Mucosa of stomach (tissue), 1 donor: Measurements from ENCODE around the gene PNLIPRP1.

ENCODE experiments used
- H3K27me3 ChIP-seq: one replicate; pipeline ENCODE4 v1.7.0; 2013; ENCODE audit warnings: mild to moderate bottlenecking, low read length; ENCODE audit not compliant: control insufficient read depth, insufficient read depth
- H3K36me3 ChIP-seq: one replicate; pipeline ENCODE4 v1.7.0; 2013; ENCODE audit warnings: low read length; ENCODE audit not compliant: control insufficient read depth, insufficient read depth
- H3K4me1 ChIP-seq: one replicate; pipeline ENCODE4 v1.7.0; 2013; ENCODE audit warnings: mild to moderate bottlenecking, low read length; ENCODE audit not compliant: control insufficient read depth, insufficient read depth
- H3K4me3 ChIP-seq: one replicate; pipeline ENCODE4 v1.7.0; 2013; ENCODE audit warnings: low read length
- H3K9ac ChIP-seq: one replicate; pipeline ENCODE4 v1.7.0; 2013; ENCODE audit warnings: mild to moderate bottlenecking, low read length, moderate library complexity
- H3K9me3 ChIP-seq: one replicate; pipeline ENCODE4 v1.7.0; 2013; ENCODE audit warnings: mild to moderate bottlenecking, low read length, moderate library complexity; ENCODE audit not compliant: control insufficient read depth
- donor health status: Pancreatic carcinoma.

Gene PNLIPRP1

GRCh38 chr10:116621934-116622655 lies 31.3 kb downstream of the PNLIPRP1 start:
- Histone ChIP-seq H3K27me3 (peaks cover 14% of the 10 kb centered on the region), H3K4me1 (peaks cover 27% of the 10 kb centered on the region), H3K4me3 (no peak overlapping the region), H3K9me3 (no peaks in the 10 kb centered on the region), H3K36me3 (no peaks in the 10 kb centered on the region), H3K9ac (no peak overlapping the region)

DNA sequence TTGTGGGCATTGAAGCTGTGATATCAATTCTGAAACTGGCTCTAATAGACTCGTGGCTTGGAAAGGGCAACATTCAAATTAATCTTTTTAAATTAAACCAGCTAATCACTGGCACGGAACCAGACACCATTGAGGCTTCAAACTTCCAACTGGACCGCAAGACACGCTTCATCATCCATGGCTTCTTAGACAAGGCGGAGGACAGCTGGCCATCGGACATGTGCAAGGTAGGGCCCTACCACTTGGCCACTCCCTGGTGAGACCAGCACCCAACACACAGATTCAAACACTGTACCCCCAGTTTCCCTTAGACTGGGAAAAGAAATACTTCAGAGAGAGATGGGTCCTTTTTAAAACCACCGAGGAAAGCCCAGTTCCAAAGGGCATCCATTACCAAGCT lies 35.1 kb downstream of the PNLIPRP1 start:
- Histone ChIP-seq H3K27me3 (peaks cover 14% of the 10 kb centered on the region), H3K4me3 (no peak overlapping the region), H3K9me3 (no peaks in the 10 kb centered on the region), H3K4me1 (peaks cover 22% of the 10 kb centered on the region), H3K9ac (no peak overlapping the region), H3K36me3 (no peaks in the 10 kb centered on the region)

DNA sequence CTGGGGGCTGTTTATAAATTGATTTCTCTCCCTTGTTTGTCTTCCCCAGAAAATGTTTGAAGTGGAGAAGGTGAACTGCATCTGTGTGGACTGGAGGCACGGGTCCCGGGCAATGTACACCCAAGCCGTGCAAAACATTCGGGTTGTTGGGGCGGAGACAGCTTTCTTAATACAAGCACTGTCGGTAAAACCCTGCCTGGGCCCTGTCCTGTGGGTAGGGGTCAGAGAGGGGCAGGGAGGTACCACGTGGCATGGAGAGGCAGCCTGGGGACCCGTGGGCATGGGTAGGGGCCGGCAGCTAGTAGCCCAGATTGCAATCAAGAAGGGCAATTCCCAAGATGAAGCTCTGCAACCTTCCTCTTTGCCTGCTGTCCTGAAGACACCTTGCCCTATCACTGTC lies 36.1 kb downstream of the PNLIPRP1 start:
- no peak overlapping the region for H3K9ac ChIP-seq
- H3K4me3 ChIP-seq = no peak overlapping the region
- no peaks in the 10 kb centered on the region for H3K9me3 ChIP-seq
- peaks cover 13% of the 10 kb centered on the region for H3K4me1 ChIP-seq
- no peaks in the 10 kb centered on the region for H3K36me3 ChIP-seq
- H3K27me3 ChIP-seq = peaks cover 14% of the 10 kb centered on the region

DNA sequence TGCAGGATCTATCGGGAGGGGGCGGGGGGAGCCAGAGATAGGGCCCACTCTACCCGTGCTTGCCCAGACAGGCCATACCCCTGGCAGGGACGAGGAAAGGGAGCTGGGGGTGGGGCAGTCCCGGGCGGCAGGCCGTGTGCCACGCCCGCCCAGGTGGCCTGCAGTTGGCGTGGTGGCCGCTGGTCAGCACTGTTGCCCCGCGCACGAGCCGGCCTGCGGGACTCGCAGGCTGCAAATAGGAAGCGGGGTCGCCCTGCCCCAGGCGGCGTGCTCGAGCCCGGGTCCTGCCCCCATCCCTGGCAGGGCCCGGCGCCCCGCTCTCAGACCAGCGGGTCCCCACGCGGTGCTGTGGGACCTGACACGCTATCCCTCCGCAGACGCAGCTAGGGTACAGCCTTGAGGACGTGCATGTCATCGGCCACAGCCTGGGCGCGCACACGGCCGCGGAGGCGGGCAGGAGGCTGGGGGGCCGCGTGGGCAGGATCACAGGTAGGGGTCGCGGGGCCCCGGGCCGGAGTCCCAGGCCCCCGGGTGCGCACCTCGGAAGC lies 36.7 kb downstream of the PNLIPRP1 start:
- no peak overlapping the region for H3K4me3 ChIP-seq
- no peaks in the 10 kb centered on the region for H3K9me3 ChIP-seq
- no peaks in the 10 kb centered on the region for H3K36me3 ChIP-seq
- no peak overlapping the region for H3K9ac ChIP-seq
- peaks cover 14% of the 10 kb centered on the region for H3K27me3 ChIP-seq
- peaks cover 6% of the 10 kb centered on the region for H3K4me1 ChIP-seq

DNA sequence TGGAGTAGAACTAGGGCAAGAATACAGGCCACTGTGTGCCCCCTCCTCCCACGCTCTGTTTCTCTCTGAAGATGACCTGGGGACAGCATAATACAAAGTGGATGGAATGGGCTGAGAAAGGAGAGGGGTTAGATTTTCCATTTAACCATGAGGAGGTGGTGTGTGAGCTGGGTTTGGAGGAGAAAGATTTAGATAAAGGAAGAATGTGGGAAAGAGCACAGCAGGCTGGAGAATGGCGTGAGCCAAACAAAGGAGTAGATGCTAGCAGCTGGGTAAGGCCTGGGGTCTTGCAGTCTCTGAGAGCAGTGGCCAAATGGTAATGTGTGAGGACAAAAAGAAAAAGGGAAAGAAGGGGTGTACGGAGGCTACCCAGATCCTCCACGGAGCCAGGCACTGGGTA lies 38.6 kb downstream of the PNLIPRP1 start:
- Histone ChIP-seq H3K9ac (no peak overlapping the region), H3K9me3 (no peaks in the 10 kb centered on the region), H3K27me3 (peaks cover 14% of the 10 kb centered on the region), H3K36me3 (no peaks in the 10 kb centered on the region), H3K4me1 (peaks cover 6% of the 10 kb centered on the region), H3K4me3 (no peak overlapping the region)

DNA sequence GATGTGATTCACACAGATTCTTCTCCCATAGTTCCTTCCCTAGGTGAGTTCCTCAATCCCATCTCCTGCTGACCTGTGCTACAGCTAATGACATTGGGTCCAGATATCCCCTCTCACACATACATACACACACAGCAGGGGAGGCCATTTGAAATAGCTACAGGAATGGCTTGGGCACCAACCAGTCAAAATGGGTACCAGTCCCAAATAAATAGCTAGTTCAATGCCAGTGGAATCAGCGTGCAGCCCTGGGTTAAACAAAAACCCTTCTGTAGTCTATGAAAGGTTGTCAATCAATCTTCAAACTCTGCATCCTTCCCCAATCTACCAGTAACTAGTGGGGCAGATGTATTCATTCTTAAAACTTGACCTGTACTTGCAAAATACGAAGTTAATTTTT lies 39.3 kb downstream of the PNLIPRP1 start:
- no peak overlapping the region for H3K4me3 ChIP-seq
- peaks cover 6% of the 10 kb centered on the region for H3K4me1 ChIP-seq
- no peak overlapping the region for H3K9ac ChIP-seq
- peaks cover 14% of the 10 kb centered on the region for H3K27me3 ChIP-seq
- H3K36me3 ChIP-seq = no peaks in the 10 kb centered on the region
- H3K9me3 ChIP-seq = no peaks in the 10 kb centered on the region

DNA sequence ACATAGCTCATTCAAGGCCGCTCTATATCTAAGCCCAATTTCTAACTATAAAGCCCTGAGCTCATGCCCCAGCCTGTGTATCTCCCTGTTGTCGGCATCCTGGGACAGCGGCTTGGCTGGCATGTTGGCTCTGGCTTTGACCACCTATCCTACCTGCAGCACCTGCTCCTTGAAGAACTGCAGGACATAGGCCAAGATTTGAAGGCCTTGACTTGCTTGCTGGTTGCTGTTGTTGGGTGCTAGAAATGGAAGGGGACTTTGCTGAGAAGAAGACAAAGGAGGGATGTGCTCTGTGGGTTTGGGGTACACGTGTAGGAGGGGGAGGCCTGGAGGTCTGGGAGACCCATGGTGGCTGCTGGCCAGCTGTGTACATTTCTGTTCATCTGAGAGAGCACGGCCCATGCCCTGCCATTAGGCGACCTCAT lies 41.1 kb downstream of the PNLIPRP1 start:
- H3K4me1 ChIP-seq = peaks cover 4% of the 10 kb centered on the region
- no peak overlapping the region for H3K9ac ChIP-seq
- no peaks in the 10 kb centered on the region for H3K36me3 ChIP-seq
- no peak overlapping the region for H3K4me3 ChIP-seq
- no peaks in the 10 kb centered on the region for H3K9me3 ChIP-seq
- H3K27me3 ChIP-seq = peaks cover under 1% of the 10 kb centered on the region

DNA sequence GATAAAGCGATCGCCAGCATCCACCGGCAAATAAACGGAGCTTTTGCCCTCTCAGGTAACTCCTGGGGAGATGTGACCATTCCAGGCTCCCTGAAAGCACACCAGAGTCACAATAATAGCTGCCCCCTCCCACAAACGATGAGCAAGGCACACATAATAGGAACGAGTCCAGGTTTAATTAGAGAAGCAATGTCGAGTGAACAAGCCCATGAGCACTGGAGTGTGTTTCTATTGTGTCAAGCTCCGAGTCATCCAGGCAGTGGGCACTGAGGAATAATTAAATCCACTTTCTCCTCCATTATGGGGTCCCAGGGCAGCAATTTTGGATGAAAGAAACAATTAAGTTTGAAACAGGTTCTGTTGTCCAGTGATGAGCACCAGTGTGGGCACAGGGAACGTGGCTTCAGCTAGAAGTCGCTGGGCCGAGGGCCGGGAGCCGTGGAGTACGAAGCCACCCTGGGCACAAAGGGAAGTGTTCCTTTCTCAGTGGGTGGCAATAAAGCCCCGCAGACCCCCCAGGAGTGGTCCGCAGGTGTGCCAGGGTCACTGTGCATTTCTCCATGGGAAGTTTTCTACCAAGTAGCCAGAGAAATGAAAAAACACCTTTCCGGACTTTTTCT lies 41.9 kb downstream of the PNLIPRP1 start:
- no peaks in the 10 kb centered on the region for H3K36me3 ChIP-seq
- no peaks in the 10 kb centered on the region for H3K4me1 ChIP-seq
- no peaks in the 10 kb centered on the region for H3K27me3 ChIP-seq
- H3K4me3 ChIP-seq = no peak overlapping the region
- no peak overlapping the region for H3K9ac ChIP-seq
- H3K9me3 ChIP-seq = no peaks in the 10 kb centered on the region

DNA sequence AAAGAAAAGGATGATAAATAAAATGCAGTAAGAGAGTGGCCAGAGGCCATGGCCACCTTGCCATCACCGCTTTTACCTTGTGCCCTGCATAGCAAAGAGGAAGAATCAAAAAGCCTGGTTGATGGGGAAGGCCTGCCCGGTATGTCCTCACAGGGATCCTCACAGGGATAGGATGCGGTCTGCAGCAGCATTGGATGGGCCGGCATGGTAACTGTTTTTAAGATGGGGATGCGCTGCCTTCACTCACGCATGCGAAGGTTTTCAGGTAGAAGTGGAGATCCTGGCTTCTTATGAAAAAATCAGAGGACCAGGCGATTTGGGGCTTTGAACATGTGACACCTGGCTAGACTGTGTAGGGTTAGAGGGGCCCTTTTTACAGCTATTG lies 42.4 kb downstream of the PNLIPRP1 start:
- no peaks in the 10 kb centered on the region for H3K27me3 ChIP-seq
- H3K4me3 ChIP-seq = no peak overlapping the region
- no peak overlapping the region for H3K9ac ChIP-seq
- H3K36me3 ChIP-seq = no peaks in the 10 kb centered on the region
- no peaks in the 10 kb centered on the region for H3K4me1 ChIP-seq
- no peaks in the 10 kb centered on the region for H3K9me3 ChIP-seq

DNA sequence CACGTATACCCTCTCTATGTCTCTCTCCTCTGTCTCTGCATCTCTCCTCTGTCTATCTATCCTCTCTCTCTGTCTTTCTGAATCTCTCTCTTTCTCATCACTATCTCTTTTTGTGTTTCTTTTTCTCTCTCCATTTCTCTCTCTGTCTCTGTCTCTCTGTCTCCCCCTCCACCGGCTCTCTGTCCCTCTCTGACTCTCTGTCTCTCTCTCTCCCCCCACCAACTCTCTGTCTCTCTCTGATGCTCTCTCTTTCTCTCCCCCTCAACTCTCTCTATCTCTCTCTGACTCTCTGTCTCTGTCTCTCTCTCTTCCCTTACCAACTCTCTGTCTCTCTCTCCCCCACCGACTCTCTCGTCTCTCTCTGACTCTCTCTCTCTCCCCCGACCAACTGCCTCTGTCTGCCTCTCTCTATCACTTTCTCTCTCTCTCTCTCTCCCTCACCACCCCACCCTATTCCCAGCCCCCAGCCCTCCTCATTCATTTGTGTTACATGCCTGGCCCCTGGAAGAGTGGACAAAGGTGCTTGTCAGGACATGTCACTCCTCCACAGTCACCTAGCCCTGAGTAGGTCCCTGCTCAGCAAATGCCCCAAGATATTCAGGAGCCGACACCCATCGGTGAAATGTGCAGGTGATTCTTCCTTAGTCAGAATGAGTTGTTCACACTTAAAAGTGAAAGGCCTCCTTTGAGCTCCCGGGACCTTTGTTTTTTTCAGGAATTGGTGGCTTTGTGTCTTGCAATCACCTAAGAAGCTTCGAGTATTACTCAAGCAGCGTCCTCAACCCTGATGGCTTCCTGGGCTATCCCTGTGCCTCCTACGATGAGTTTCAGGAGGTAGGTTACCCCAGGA lies 43.6 kb downstream of the PNLIPRP1 start:
- Histone ChIP-seq H3K9ac (no peak overlapping the region), H3K9me3 (no peaks in the 10 kb centered on the region), H3K36me3 (no peaks in the 10 kb centered on the region), H3K27me3 (no peaks in the 10 kb centered on the region), H3K4me1 (no peaks in the 10 kb centered on the region), H3K4me3 (no peak overlapping the region)

DNA sequence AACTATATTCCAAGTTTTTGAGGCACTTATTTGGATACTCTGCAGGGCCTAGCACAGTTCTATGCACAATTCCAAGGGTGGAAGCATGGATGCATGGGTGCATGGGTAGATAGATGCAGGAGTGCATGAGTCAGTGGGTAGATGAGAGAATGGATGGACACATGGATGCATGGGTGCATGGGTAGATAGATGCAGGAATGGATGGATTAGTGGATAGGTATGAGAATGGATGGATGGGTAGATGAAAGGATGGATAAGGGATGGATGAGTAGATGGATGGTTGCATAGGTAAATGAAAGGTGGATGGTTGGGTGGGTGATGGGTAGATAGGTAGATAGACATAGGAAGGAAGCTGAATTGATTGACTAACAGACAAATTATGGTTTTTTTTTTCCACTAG lies 45.6 kb downstream of the PNLIPRP1 start:
- H3K9ac ChIP-seq = no peak overlapping the region
- H3K4me1 ChIP-seq = no peaks in the 10 kb centered on the region
- no peaks in the 10 kb centered on the region for H3K36me3 ChIP-seq
- no peak overlapping the region for H3K4me3 ChIP-seq
- H3K27me3 ChIP-seq = no peaks in the 10 kb centered on the region
- no peaks in the 10 kb centered on the region for H3K9me3 ChIP-seq

- H3K36me3 ChIP-seq = no peaks in the 10 kb centered on the region
- no peak overlapping the region for H3K9ac ChIP-seq
- no peaks in the 10 kb centered on the region for H3K9me3 ChIP-seq
- H3K4me1 ChIP-seq = no peaks in the 10 kb centered on the region
- no peak overlapping the region for H3K4me3 ChIP-seq
- H3K27me3 ChIP-seq = no peaks in the 10 kb centered on the region
Observed at GRCh38 chr10:116636976-116637375, 46.2 kb downstream of the PNLIPRP1 start.
